M059J (cell line): Measurements from ENCODE around the gene GRM1. TPM values are rescaled to one million over a fixed set of nuclear protein-coding genes. Genes with fewer than 3 reads are reported as not detected.

Experiments
- DNase-seq: peaks from one replicate; pipeline ENCODE4 v3.0.0-alpha.2; 2012; ENCODE audit warnings: low read depth
- total RNA-seq: library from RNA; depleted of rRNA; stranded (reverse); fragments of >200 nt; shearing (Covaris generic); gene quantifications from 2 replicates; pipeline ENCODE4 v1.2.3, GENCODE V29; 2014; rRNA removed

GRM1 gene
- total RNA-seq, 1 experiment from 2014 or later: 0.02 TPM

DNA sequence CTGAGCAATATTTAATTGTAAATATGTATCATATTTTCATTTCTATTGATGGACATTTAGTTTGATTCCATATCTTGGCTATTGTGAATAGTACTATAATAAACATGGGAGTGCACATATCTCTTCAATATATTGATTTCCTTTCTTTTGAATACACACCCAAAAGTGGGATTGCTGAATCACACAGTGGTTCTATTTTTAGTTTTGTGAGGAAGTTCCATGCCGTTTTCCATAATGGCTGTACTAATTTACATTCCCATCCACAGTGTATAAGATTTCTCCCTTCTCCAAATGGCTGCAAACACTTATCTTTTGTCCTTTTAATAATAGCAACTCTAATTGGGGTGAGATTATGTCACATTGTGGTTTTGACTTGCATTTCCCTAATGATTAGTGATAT is 428.0 kb downstream of the GRM1 start:
- no peak for DNase-seq

DNA sequence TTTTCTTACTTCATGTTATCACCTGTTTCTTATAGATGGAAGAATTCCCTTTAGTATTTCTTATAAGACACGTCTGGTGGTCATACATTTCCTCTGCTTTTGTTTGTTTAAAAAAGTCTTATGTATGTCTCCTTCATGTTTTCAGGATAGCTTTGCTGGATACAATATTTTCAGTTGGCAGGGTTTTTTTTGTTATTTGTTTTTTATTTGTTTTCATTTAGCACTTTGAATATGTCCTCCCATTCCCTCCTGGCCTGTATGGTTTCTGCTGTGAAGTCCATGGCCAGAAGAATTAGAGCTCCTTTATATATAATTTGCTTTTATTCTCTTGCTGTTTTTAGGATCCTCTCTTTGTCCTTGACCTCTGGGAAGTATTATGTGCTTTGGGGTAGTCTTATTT is 432.1 kb downstream of the GRM1 start:
- DNase-seq: no peak

DNA sequence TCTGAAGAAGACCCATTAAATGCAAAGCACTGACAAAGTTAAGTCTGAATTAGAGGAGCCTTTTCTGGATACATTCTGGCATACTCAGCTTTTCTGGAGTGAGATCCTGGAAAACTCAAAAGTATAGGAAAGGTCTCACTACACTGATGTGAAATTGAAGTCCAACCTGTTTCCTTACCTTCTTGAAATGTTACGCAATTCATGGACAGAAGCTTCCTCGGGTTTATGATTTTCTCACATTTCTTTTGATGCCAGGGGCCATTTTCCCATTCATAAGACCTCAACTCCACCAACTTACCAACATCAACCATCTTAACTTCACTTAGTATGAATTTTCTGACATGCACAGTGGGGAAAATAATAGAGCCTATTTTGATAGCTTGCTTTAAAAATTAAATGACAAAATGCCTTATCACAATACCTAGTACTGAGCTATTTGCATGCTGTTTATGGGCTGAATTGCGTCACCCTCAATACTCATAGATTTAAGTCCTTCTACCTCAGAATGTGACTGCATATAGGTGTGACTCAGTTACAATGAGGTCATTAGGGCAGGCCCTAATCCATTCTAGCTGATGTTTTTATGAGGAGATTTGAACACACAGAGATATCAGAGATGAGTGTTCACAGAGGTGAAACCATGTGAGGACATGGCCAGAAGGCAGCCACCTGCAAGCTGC is 441.4 kb downstream of the GRM1 start:
- DNase-seq: no peak

DNA sequence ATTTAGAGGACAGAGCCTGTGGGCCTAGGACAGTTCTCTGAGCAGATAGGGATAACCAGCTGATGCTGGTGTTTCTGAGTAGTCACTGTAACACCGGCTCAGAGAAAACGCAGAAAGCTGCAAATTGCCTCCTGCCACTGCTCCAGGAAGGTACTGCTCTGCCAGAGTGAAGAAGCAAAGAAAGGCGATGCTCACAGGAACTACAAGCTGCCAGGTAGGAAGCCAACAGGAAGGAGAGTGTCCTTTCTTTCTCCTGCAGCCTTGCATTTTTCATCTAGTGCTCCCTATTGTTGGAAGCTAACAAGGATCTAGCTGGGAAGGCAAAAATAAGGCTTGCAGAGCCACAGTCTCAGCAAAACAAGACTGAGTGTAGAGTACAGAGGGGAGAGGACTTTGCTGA is 444.1 kb downstream of the GRM1 start:
- no peak for DNase-seq

DNA sequence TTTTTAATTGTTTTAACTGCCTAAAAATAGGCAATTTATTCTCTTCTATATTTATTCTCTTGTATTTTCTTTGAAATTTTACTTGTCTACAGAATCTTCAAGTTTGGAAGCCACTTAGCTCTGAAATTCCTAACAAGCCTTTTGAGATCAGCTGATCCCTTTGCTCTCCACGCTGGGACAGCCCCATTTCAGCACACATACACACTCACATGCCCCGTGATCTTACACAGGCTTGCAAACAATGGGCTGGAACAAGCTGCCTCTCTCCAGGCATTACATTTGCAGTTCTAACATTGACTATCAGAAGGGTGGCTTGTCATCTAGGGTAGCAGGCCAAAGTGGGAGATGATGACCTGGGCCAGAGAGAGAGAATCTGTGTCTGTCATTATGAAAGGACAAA is 452.7 kb downstream of the GRM1 start:
- DNase-seq: no peak

DNA sequence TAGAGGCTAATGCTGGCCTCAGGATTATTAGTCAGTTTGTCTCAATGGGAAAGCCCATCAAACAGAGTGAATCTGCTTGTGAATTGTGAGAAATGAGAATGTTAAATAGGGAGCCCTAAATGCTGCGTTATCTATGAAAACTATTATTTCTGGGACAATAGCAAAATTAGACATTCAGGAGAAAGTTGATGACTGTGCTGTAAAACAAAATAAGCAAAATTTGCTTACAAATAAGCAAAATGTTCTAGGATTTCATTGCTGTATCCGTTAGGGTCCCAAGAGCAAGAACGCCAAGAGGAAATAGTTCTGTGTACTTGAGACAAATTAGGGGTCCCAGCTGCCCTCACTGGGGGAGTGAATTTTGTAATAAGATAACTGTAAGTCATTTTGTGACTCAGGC is 455.5 kb downstream of the GRM1 start:
- no peak for DNase-seq

Other genes with a start within 250 kb of the GRM1 start
- 8.4 and 11.3 TPM in 2 replicates for gene FBXO30, start 214.3 kb upstream of the GRM1 start, total RNA-seq
- 5.0 and 10.0 TPM in 2 replicates for gene SHPRH, start 64.7 kb upstream of the GRM1 start, total RNA-seq